ENCODE results near the gene SRBD1.

The SRBD1 gene

DNA sequence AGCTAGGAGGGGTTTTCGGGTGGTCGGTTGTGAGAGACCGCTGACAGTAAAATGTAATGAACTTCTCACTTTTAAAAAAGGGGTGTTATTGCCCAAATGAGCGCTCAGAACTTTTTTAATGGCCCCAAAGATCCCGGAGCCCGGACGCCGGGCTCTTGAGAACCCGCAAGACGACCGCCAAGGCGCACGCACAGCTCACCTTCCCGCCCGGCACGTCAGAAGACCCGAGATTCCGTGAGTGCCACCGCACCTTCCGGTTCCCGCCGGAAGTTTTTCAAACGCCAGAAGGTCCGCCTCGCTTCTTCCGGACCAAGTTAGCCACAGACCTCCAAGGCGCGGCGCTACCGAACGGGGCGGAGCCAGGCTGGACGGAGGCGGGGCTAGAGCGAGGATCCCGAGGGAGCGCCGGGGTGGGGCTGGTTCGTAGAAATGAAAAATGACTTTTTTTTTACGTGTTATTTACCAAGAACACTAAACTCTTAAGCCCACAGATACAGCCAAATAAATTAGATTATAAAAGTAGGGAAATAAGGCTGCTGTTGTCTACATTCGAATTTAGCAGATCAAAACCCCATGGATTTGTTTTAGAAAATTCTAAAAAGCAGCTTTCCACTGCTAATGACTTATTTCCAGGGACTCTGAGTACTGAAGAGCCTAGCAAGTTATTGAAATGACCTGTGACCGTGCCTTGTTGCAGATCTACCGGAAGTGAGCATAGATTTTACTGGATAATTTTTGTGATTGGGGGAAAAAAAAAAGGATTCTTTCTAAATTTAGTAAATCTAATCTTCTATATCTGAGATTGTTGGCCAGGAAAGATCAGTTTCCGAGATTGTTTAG is at the start of gene SRBD1:
TSS of gene SRBD1 (minus strand) at position 248 of the 840 bp plus-strand sequence. CDS start 5,826 bp downstream, outside the sequence.
- DNase-seq = peak; percentile 88

DNA sequence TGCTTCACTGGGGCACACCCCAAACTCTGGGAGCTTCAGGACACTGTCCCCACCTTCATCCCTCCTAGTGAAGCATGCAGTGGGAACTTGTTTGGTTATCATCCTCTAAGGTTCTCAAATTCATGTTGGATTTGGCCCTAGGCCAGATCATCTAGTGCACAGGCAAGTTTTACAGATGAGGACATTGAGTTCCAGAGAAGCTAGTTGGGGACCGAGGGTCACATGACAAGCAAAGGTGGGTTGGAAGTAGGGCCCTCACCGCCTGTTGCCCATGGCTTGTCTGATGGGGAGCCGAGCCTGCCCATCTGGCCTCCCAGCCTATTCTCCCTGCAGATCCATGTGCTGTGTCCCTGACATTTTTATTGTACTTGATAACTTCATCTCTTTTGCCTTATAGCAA is 43.2 kb upstream of the SRBD1 start:
- no peak for DNase-seq

DNA sequence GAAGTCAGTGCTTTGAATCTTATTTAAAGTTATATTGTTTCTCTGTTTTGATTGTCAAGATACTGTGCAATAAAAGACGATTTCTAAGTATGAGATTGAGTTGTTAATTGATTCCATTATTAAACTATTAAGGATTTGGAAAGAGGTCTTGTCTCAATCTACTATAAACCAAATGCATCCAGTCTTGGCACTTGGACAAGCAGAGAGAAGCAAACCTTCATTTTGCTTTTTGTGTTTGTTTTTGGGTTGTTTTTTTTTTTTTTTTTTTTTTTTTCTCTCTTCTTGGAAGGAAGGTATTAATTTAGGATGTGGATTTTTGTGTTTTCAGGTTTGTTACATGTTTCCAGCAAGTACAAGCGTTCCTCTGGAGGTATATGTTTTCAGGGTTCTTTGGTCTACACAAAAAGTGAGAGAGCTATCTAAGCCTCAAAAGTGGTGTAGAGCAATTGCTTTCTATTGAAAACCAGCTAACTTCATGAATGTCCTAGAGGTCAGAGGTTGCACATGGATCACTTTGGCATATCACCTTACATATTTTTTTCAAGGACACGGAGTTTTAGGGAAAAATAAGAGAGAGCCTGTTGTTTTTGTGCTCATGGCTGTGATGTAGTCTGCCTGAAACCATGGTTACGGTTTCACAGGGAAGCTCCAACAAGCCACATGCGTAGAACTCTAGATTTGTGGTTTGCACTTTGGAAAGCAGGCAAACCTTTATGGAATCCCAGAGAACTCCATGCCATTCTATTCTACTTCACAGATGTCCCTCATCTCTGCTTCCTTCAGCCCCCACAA is 42.3 kb upstream of the SRBD1 start:
- DNase-seq = no peak

GRCh38 chr2:45652090-45653031 is 41.3 kb upstream of the SRBD1 start:
- peak; percentile 30 for DNase-seq

DNA sequence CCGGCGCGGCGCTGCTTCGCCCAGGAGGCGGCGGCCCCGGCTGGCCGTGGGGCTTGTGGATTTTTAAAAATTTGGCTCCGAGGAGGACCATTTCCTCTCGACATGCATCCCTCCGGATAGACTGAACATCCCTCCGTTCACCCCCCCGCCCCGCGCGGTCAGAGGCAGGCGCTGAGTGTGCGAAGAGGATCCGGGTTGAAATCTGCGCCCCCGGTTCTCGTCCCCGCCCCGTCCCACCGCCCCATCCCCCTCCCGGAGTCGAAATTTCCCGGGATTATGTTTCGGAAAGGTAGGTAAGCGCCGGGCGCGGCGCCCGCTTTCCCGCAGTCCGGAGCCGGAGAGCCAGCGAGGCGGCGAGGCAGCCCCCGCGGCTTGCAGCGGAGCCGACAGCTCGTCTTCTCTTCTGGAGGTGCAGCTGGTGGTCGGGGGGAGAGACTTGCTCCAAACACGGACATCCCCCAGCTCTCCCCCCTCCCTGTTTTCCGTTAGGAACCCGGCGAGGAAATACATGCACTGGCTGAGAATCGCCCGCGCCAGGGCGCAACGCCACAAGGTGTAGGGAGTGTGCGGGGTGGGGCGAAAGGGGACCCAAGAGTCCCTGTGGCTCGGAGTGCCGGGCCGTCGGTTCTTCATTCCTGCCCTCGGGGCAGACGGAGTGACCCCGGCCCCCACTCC is 40.5 kb upstream of the SRBD1 start, which contains the start of gene PRKCE:
TSS of gene PRKCE (plus strand) at position 261 of the 675 bp plus-strand sequence.
- DNase-seq = peak; percentile 61

DNA sequence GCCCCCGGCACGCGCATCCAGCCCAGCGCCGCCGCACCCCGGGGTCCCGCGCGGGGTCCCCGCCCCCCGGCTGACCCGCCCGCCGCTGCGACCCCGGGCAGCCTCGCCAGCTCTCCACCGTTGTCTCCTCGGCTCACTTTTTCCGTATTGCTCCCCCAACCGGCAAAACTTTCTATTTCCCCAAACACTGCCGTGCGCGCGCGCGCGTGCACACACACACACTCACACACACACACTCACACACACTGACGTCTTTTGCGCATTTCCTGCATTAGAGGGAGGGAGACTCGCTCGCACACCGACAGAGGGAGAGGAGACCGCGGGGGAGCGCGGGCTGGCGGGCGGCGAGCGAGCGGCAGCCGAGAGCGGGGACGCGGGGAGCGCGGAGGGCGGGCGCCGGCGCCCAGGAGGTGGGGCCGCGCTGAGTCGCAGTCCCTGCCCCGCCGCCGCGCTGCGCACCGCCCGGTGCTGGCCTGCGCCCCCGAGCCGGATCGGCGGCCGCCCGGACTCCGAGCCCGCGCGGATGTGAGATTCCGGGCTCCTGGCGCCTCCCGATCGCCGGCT is 39.9 kb upstream of the SRBD1 start:
- DNase-seq = peak; percentile 94

- peak; percentile 61 for DNase-seq
Measured at GRCh38 chr2:45649858-45650811, 39.1 kb upstream of the SRBD1 start.

- DNase-seq = no peak
Measured at GRCh38 chr2:45649462-45649857, 38.4 kb upstream of the SRBD1 start.

DNA sequence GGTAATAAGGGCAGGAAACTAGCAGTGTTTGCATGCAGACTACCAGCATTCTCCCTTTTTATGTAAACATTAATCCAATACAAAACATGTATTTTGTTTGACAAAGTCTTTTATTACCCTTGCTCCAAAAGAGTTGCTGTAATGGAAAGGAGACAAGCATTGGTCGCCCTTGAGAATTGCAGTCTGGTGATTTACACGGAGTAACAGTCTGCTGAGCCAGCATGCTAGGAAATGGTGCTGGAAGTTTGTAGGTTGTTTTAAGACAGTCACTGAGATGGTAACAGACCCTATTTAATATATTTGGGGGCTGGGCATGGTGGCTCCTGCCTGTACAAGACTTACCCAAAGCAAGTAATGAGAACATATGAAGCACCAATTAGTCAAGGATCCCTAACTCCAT is 37.6 kb upstream of the SRBD1 start:
- DNase-seq = no peak

DNA sequence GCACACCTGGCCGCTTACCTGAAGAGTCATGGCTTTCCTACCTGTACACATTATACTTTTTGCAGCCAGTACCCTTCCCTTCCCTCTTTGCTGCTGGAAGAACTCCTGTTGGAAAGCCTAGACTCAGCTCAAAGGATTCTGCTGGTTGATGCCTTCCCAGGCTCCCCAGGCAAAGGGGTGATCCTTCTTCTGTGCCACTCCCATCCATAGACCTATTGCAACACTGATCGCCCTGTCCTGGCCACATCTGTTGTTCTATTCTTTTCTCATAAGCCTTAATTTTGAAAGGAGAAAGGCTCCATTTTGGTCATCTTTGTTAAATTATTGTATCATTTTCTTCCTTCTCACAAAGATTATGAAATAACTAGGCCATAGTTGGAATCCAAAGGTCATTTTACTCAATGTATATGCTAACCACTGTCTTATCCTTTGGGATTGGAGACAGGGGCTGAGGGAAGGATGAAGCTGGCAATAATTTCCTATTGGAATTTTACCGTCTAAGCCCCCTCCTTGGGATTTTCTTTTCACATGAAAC is 37.0 kb upstream of the SRBD1 start:
- DNase-seq = no peak

DNA sequence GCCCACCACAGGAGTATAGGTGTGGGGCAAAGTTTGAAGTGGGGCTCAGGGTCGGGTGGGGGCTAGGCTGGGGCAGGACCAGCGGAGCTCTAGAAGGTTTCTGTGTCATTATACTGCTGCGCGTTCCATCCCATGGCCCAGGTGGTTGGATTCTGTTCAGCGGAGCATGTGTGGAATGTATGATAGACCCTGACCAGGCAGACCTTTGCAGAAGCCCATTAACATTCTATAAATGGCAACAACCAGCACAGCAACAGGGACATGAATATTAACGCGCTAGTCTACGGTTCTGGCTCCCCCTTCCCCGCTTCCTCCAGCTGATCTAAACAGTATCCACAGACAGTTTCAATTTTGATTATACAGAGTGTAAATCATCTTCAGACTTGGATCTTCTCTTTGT is 36.3 kb upstream of the SRBD1 start:
- no peak for DNase-seq

DNA sequence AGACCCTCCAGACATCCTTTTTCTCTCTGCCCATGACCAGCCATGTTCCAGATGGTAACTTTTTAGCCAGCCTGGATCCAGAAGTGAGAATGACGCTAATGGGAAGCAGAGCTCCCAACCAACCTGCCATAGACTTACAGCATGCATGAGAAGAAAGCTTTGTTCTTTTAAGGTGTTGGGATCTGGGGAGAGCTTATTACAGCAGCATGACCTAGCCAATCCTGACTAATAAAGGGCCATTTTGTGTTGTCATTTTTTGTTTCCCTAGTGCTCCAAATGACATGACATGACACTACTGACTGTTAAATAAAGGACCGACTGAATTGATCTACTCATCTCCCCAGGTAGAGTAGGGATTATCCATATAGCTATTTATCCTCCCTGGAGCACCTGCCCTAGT is 35.2 kb upstream of the SRBD1 start:
- DNase-seq = no peak

DNA sequence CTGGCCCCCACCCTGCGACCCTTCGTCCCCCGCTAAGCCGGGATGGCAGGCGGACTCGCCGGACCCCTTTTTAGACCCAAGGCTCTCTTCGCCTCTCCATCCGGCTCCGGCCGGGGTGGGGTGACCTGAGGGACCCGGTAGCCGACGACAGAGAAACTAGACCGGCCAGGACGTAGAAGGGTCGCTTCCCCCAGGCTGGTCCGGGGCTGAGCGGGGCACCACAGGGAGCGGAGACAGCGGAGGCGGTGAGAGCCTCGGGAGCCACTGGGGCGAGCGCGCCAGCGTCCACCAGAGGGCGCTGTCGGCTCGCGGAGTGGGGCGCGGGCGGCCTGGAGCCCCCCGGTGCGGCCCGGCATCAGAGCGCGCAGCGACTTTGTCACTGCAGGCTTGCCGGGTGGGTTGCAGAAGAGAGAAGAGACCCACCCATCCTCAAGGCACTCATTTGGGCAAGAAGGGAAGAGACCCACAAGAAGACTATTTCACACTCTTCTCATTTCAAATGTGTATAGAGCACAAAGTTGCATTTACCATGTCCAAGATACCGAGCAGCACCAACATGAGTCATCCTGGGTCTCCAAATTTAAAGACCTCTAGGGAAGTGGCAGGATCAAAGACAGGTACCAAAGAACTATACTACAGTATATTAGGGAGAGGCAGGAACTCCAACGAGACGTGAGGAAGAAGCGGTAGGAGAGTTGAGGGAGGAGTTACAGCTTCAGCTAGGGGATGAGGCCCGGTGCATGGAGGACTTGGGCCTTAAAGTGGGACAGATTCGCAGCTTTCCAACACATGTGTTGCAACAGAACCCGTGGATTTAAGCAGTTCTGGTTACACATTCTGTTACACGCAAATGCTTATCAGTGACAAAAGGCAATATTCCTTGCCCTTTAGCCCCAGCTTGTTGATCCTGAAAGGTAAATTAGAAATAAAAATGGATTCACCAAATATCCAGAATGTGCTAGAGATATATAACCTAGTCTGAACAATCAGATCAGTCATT is 32.8 kb upstream of the SRBD1 start:
- peak; percentile 78 for DNase-seq

GRCh38 chr2:45643095-45643494 is 32.0 kb upstream of the SRBD1 start:
- DNase-seq = no peak

- DNase-seq = no peak
Measured at GRCh38 chr2:45640576-45640975, 29.5 kb upstream of the SRBD1 start.

DNA sequence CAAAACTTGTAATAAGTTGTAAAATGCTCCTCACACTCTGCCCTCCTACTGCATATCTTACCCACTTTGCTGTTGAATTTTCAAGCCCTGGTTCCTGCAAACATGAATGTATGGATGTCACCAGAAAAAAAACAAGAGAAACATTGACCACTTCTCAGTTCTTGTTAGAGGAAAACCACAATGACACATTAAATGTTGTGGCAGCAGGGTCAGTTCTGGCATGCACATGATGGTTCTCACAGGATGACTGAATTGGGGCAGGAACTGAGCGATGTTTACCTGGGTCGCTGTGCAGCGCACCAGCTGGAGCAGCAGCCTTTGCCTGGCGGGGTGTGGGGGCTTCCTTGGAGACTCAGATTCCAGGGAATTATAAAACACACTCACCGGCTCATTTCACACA is 26.4 kb upstream of the SRBD1 start:
- no peak for DNase-seq

- DNase-seq = no peak
Measured at GRCh38 chr2:45636008-45636407, 24.9 kb upstream of the SRBD1 start.

DNA sequence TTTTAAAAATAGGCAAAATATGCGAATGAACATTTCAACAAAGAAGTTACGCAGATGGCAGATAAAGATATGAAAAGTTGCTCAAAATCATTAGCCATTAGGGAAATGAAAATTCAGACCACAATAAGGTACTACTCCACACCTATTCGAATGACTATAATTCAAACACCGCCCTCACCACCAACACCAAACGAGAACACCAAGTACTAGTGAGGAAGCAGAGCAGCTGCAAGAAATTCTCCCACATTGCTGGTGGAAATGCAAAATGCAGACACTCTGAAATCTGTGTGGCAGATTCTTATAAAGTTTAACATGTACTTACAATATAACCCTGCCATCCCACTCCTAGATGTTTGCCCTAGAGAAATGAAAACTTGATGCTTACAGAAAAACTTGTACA is 23.2 kb upstream of the SRBD1 start:
- DNase-seq = no peak

- DNase-seq = no peak
Measured at GRCh38 chr2:45631955-45632354, 20.9 kb upstream of the SRBD1 start.

Data from activated CD8-positive, alpha-beta memory T cell treated with anti-CD3 and anti-CD28 coated beads, Interleukin-2, amount 50 U/mL, for 4 hours (primary cell).